HepG2 (cell line): ENCODE measurements around the gene WASF1. TPM values are rescaled to one million over a fixed set of nuclear protein-coding genes. Genes with fewer than 3 reads are reported as not detected.

Experiments used
- ARID4A ChIP-seq: sonication (generic); formaldehyde crosslinking; IDR thresholded peaks from 2 replicates; pipeline ENCODE4 v1.5.0; 2020; ENCODE audit warnings: mild to moderate bottlenecking, missing genetic modification reagents, borderline replicate concordance
- CEBPZ ChIP-seq: IDR thresholded peaks from 2 replicates; pipeline ENCODE4 v1.6.1; 2012; ENCODE audit warnings: low read length, improper control_type of control experiment
- ELF4 ChIP-seq: sonication (generic); formaldehyde crosslinking; IDR thresholded peaks from 2 replicates; pipeline ENCODE4 v1.5.0; 2020; ENCODE audit warnings: missing genetic modification reagents, mild to moderate bottlenecking, moderate library complexity, borderline replicate concordance
- GLI4 ChIP-seq: sonication (generic); formaldehyde crosslinking; IDR thresholded peaks from 2 replicates; pipeline ENCODE4 v1.5.1; 2020; ENCODE audit warnings: missing genetic modification reagents, mild to moderate bottlenecking, moderate library complexity, borderline replicate concordance
- KDM2A ChIP-seq: sonication (generic); formaldehyde crosslinking; IDR thresholded peaks from 2 replicates; pipeline ENCODE4 v1.4.0; 2020; ENCODE audit warnings: low read depth, missing genetic modification reagents, borderline replicate concordance
- KLF13 ChIP-seq: sonication (generic); formaldehyde crosslinking; IDR thresholded peaks from 2 replicates; pipeline ENCODE4 v1.4.0; 2020; ENCODE audit warnings: mild to moderate bottlenecking, missing genetic modification reagents
- MTF1 ChIP-seq: sonication (generic); formaldehyde crosslinking; IDR thresholded peaks from 2 replicates; pipeline ENCODE4 v1.5.0; 2020; ENCODE audit warnings: missing genetic modification reagents
- PLRG1 ChIP-seq: fragments of 450-650 bp; conservative IDR thresholded peaks from 2 replicates; pipeline ENCODE4 v1.6.1; 2016
- POLR2A ChIP-seq, 2 experiments: IDR thresholded peaks; 2 replicates each; pipeline ENCODE4 v1.6.1; 2011; ENCODE audit warnings: low read depth in 2 of 2, low read length in 2 of 2, mild to moderate bottlenecking in 1 of 2, moderate library complexity in 1 of 2; ENCODE audit not compliant: insufficient read depth in 1 of 2
- RFX1 ChIP-seq: fragments of 450-650 bp; IDR thresholded peaks from 2 replicates; pipeline ENCODE4 v1.6.1; 2017
- RNF2 ChIP-seq: fragments of 450-650 bp; conservative IDR thresholded peaks from 2 replicates; pipeline ENCODE4 v1.6.1; 2016; ENCODE audit warnings: low read depth
- RORA ChIP-seq: sonication (generic); formaldehyde crosslinking; IDR thresholded peaks from 2 replicates; pipeline ENCODE4 v1.5.0; 2020; ENCODE audit warnings: mild to moderate bottlenecking, missing genetic modification reagents, moderate library complexity
- SATB2 ChIP-seq: sonication (generic); formaldehyde crosslinking; IDR thresholded peaks from 2 replicates; pipeline ENCODE4 v1.5.0; 2020; ENCODE audit warnings: missing genetic modification reagents
- SOX6 ChIP-seq, 2 experiments: fragments of 450-650 bp in 1 of 2; sonication (generic) in 1 of 2; formaldehyde crosslinking in 1 of 2; IDR thresholded peaks; 2 replicates each; pipeline versions ENCODE4 v1.4.0 to v1.6.1; 2017 to 2020; ENCODE audit warnings: antibody characterized with exemption in 1 of 2, mild to moderate bottlenecking in 1 of 2, missing genetic modification reagents in 1 of 2
- SP4 ChIP-seq: sonication (generic); formaldehyde crosslinking; IDR thresholded peaks from 2 replicates; pipeline ENCODE4 v1.8.1; 2023; ENCODE audit warnings: mild to moderate bottlenecking, missing genetic modification reagents
- WIZ ChIP-seq: sonication (generic); formaldehyde crosslinking; IDR thresholded peaks from 2 replicates; pipeline ENCODE4 v1.5.1; 2020; ENCODE audit warnings: mild to moderate bottlenecking, missing genetic modification reagents
- ZNF562 ChIP-seq: sonication (generic); formaldehyde crosslinking; IDR thresholded peaks from 2 replicates; pipeline ENCODE4 v1.8.0; 2022; ENCODE audit warnings: missing genetic modification reagents, borderline replicate concordance
- ZNF615 ChIP-seq: sonication (generic); formaldehyde crosslinking; IDR thresholded peaks from 2 replicates; pipeline ENCODE4 v1.5.0; 2020; ENCODE audit warnings: mild to moderate bottlenecking, missing genetic modification reagents, borderline replicate concordance
- ZNF674 ChIP-seq: sonication (generic); formaldehyde crosslinking; IDR thresholded peaks from 2 replicates; pipeline ENCODE4 v1.5.0; 2020; ENCODE audit warnings: low read depth, mild to moderate bottlenecking, missing genetic modification reagents
- ZNF777 ChIP-seq: sonication (generic); formaldehyde crosslinking; IDR thresholded peaks from 2 replicates; pipeline ENCODE4 v1.4.0; 2020; ENCODE audit warnings: missing genetic modification reagents
- ZNF790 ChIP-seq: sonication (generic); formaldehyde crosslinking; IDR thresholded peaks from 2 replicates; pipeline ENCODE4 v1.8.0; 2022; ENCODE audit warnings: missing genetic modification reagents, mild to moderate bottlenecking, borderline replicate concordance
- ZSCAN31 ChIP-seq: sonication (generic); formaldehyde crosslinking; IDR thresholded peaks from 2 replicates; pipeline ENCODE4 v1.5.0; 2020; ENCODE audit warnings: low read depth, mild to moderate bottlenecking, missing genetic modification reagents
- polyA plus RNA-seq, 8 experiments: library from polyadenylated mRNA; depleted of rRNA in 3 of 8; stranded (reverse) in 7 of 8; unstranded in 1 of 8; fragments of >200 nt; fragmentation: Illumina TruSeq in 4 of 8; extraction: Trizol in 4 of 8; gene quantifications; 2 replicates each; pipeline versions ENCODE4 v1.2.1 to v1.2.3, GENCODE V29; 2011 to 2016; ENCODE audit warnings: low read depth in 4 of 8, missing spikeins in 1 of 8, mixed read lengths in 1 of 8; ENCODE audit not compliant: insufficient read depth in 1 of 8
- total RNA-seq, 5 experiments: library from RNA; depleted of rRNA; stranded (reverse); fragments of >200 nt; fragmentation: Illumina TruSeq; extraction: Trizol; gene quantifications; 2 replicates each; pipeline ENCODE4 v1.2.3, GENCODE V29; 2016; ENCODE audit warnings: low read depth in 1 of 5

The WASF1 gene
- total and polyA plus RNA-seq, 2 of the 13 experiments (the other 11 are each of a cell fraction or from before 2014, with no cell fraction given), result 8.5 to 17.3 TPM

DNA sequence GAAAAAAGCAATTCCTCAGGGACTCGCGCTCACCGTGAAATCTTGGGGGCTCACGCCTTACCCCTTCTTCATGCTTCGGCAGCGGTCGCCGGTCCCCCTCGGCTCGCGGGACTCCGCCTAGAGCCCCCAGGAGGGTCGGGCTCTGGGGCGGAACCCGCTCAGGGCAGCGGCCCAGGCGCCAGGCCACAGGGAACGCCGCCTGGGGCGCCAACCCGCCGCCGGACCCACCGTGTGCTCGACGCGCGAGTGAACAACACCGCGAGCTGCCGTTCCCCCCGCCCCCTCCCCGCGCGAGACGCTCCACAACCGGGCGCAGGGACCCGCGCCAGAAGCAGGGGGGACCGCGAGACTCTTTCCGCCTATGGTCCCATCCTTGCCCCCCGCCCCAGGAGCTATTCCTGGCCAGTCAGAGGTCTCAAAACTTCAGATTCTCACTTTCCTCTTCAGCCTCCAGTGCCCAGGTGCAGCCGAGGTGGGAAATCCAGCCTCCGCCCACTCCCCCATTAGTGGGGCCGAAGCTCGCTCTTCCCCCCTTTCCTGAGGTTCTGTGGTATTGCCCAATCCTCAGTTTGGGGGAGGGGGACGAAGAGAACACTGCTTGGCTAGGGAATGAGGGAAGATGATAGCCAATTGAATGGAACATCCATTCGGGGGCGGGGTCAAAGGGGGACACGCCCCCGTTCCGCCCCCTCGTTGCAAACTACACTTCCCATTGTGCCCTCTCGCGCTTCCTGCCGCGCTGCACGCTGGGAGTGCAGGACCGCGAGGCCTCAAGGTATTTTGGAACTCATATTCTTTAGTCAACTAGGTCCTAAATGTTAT lies at the start of gene WASF1 (continued):
- TF ChIP-seq GLI4 (CRISPR knock-in tag), result peak; percentile 43; the same call in 1 of the 2 replicates
- no peak for TF ChIP-seq ZNF674
- TF ChIP-seq KLF13, result no peak
- TF ChIP-seq POLR2A (IDR thresholded peaks at IDR 0.05; ENCODE audit: insufficient read depth in 1 of 2, low read depth in 2 of 2, low read length in 2 of 2), result peak in 1 of 2 experiments; percentile 86; a peak in 2 of 4 replicates
- no peak for TF ChIP-seq ZNF562 (CRISPR knock-in tag)
- no peak; the same call in 1 of the 2 replicates for TF ChIP-seq ZSCAN31 (CRISPR knock-in tag)
- TF ChIP-seq RORA, result no peak
- no peak for TF ChIP-seq SOX6 (IDR thresholded peaks at IDR 0.05)
- TF ChIP-seq SOX6 (CRISPR knock-in tag; IDR thresholded peaks at IDR 0.05), result peak; percentile 62
- peak; percentile 80 for TF ChIP-seq SP4 (CRISPR knock-in tag)
- peak; percentile 54; the same call in 1 of the 2 replicates for TF ChIP-seq ELF4
- TF ChIP-seq RFX1, result no peak
- TF ChIP-seq SATB2, result peak; percentile 55; the same call in 1 of the 2 replicates
- TF ChIP-seq MTF1 (CRISPR knock-in tag), result no peak
- TF ChIP-seq ZNF790 (CRISPR knock-in tag), result peak; percentile 59; the same call in 1 of the 2 replicates
- 0 out of 2 replicates have a peak, but pooled peaks have one; percentile 50 for TF ChIP-seq RNF2
- TF ChIP-seq ARID4A (CRISPR knock-in tag), result peak; percentile 59; the same call in 1 of the 2 replicates
- no peak for TF ChIP-seq PLRG1
- TF ChIP-seq KDM2A (CRISPR knock-in tag), result peak; percentile 78
- TF ChIP-seq ZNF615 (CRISPR knock-in tag), result no peak
- TF ChIP-seq CEBPZ, result no peak
- TF ChIP-seq WIZ (CRISPR knock-in tag), result no peak; the same call in 1 of the 2 replicates
- TF ChIP-seq ZNF777, result peak; percentile 44; the same call in 1 of the 2 replicates
